ENCODE results near the gene SLC8A3. TPM values are rescaled to one million over a fixed set of nuclear protein-coding genes. Genes with fewer than 3 reads are reported as not detected.

Gene SLC8A3
- total RNA-seq, 1 experiment from 2014 or later, result not detected

GRCh38 chr14:70116278-70116677 is 72.5 kb downstream of the SLC8A3 start:
- no peak for DNase-seq
- H3K9me3 Mint-ChIP-seq (ENCODE audit: unreplicated experiment), result no peaks in the 10 kb centered on the region
- Histone ChIP-seq H3K36me3 (ENCODE audit: control insufficient read depth, insufficient read depth, low read length) (no peaks in the 10 kb centered on the region), H3K4me3 (ENCODE audit: low read depth, low read length) (no peak overlapping the region), H3K27me3 (replicated peaks; ENCODE audit: control insufficient read depth, insufficient read depth, low read length) (no peaks in the 10 kb centered on the region; the same call in 1 of the 2 replicates), H3K4me1 (no peaks in the 10 kb centered on the region), H3K9me3 (no peaks in the 10 kb centered on the region)
- CTCF ChIA-PET, result no interaction called here
- intact Hi-C loops (cut with micrococcal nuclease; ENCODE audit: unreplicated experiment), result loop anchor here (5.0 kb wide), 1 partner anchor 1161 kb away; no protein-coding TSS in a partner anchor
- H3K27me3 Mint-ChIP-seq (ENCODE audit: insufficient read depth, unreplicated experiment), result peaks cover 16% of the 10 kb centered on the region
- H3K36me3 Mint-ChIP-seq (ENCODE audit: insufficient read depth, unreplicated experiment), result no peaks in the 10 kb centered on the region
- no peaks in the 10 kb centered on the region for H3K4me1 Mint-ChIP-seq (ENCODE audit: low read depth, unreplicated experiment)
- POLR2A ChIA-PET, result no interaction called here
- H3K27ac Mint-ChIP-seq (ENCODE audit: unreplicated experiment), result no peak overlapping the region
- no peak overlapping the region for H3K4me3 Mint-ChIP-seq (ENCODE audit: unreplicated experiment)
- no peak for TF ChIP-seq CTCF (IDR thresholded peaks at IDR 0.05; ENCODE audit: insufficient read depth in 1 of 2, low read depth in 1 of 2, low read length in 1 of 2, severe bottlenecking in 1 of 2, unreplicated experiment in 1 of 2)
- BruUV-seq (replicated peaks), result no TSS peak

DNA sequence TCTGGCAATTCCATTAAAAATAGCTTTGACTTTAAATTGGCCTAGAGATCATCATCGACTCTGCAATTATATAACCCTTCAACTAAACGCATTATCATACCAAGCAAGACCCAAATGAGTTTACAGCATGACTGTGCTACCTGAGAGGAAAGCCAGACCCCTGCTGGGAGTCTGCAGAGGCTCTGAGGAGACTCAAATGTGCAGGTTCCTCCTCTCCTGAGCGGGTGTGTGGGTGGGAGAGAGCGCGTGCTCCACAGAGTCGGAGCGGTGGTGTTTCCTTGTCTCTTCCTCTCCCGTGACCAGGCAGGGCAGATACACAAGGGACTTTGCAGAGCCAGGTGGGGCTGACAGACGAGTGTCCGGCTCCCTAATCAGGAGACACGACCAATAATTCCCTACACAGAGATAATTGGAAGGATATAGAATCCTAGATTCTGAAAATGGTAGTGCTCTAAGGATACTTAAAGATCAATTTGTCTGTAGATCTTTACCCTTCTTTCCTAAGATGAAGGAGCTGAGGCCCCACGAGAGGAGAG is 74.1 kb downstream of the SLC8A3 start:
- H3K27ac Mint-ChIP-seq (ENCODE audit: unreplicated experiment), result no peak overlapping the region
- ChIA-PET POLR2A (no interaction called here), CTCF (no interaction called here)
- intact Hi-C loops (cut with micrococcal nuclease; ENCODE audit: unreplicated experiment), result loop anchor here (5.0 kb wide), 1 partner anchor 1163 kb away; no protein-coding TSS in a partner anchor
- Histone ChIP-seq H3K4me1 (no peaks in the 10 kb centered on the region), H3K4me3 (ENCODE audit: low read depth, low read length) (no peak overlapping the region), H3K9me3 (no peaks in the 10 kb centered on the region), H3K36me3 (ENCODE audit: control insufficient read depth, insufficient read depth, low read length) (no peaks in the 10 kb centered on the region), H3K27me3 (replicated peaks; ENCODE audit: control insufficient read depth, insufficient read depth, low read length) (no peaks in the 10 kb centered on the region; the same call in 1 of the 2 replicates)
- H3K27me3 Mint-ChIP-seq (ENCODE audit: insufficient read depth, unreplicated experiment), result peaks cover 14% of the 10 kb centered on the region
- TF ChIP-seq CTCF (IDR thresholded peaks at IDR 0.05; ENCODE audit: insufficient read depth in 1 of 2, low read depth in 1 of 2, low read length in 1 of 2, severe bottlenecking in 1 of 2, unreplicated experiment in 1 of 2), result no peak
- BruUV-seq (replicated peaks), result no TSS peak
- H3K4me3 Mint-ChIP-seq (ENCODE audit: unreplicated experiment), result no peak overlapping the region
- H3K9me3 Mint-ChIP-seq (ENCODE audit: unreplicated experiment), result no peaks in the 10 kb centered on the region
- H3K4me1 Mint-ChIP-seq (ENCODE audit: low read depth, unreplicated experiment), result no peaks in the 10 kb centered on the region
- DNase-seq, result no peak
- no peaks in the 10 kb centered on the region for H3K36me3 Mint-ChIP-seq (ENCODE audit: insufficient read depth, unreplicated experiment)

DNA sequence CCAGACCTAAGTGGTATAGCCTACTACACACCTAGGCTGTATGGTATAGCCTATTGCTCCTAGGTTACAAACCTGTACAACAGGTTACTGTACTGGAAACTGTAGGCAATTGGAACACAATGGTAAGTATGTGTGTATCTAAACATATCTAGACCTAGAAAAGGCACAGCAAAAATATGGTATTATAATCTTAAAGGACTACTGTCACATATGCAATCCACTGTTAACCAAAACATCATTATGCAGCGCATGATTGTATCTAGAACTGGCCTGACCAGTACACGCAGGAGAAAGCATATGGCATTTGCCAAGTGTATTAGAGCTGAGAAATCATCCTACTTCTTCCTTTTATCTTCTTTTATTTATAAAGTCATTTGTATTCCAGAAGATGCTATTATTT is 75.5 kb downstream of the SLC8A3 start:
- H3K4me1 Mint-ChIP-seq (ENCODE audit: low read depth, unreplicated experiment), result no peaks in the 10 kb centered on the region
- no peak for DNase-seq
- Histone ChIP-seq H3K9me3 (no peaks in the 10 kb centered on the region), H3K36me3 (ENCODE audit: control insufficient read depth, insufficient read depth, low read length) (no peaks in the 10 kb centered on the region), H3K4me1 (no peaks in the 10 kb centered on the region), H3K27me3 (replicated peaks; ENCODE audit: control insufficient read depth, insufficient read depth, low read length) (no peaks in the 10 kb centered on the region; the same call in 1 of the 2 replicates), H3K4me3 (ENCODE audit: low read depth, low read length) (no peak overlapping the region)
- no peaks in the 10 kb centered on the region for H3K9me3 Mint-ChIP-seq (ENCODE audit: unreplicated experiment)
- no peaks in the 10 kb centered on the region for H3K36me3 Mint-ChIP-seq (ENCODE audit: insufficient read depth, unreplicated experiment)
- TF ChIP-seq CTCF (IDR thresholded peaks at IDR 0.05; ENCODE audit: insufficient read depth in 1 of 2, low read depth in 1 of 2, low read length in 1 of 2, severe bottlenecking in 1 of 2, unreplicated experiment in 1 of 2), result no peak
- no TSS peak for BruUV-seq (replicated peaks)
- peaks cover 17% of the 10 kb centered on the region for H3K27me3 Mint-ChIP-seq (ENCODE audit: insufficient read depth, unreplicated experiment)
- ChIA-PET CTCF (no interaction called here), POLR2A (no interaction called here)
- H3K27ac Mint-ChIP-seq (ENCODE audit: unreplicated experiment), result no peak overlapping the region
- intact Hi-C loops (cut with micrococcal nuclease; ENCODE audit: unreplicated experiment), result no loop called here
- no peak overlapping the region for H3K4me3 Mint-ChIP-seq (ENCODE audit: unreplicated experiment)

Data from Caco-2 (cell line).